Keratinocyte (primary cell): Measurements from ENCODE around the gene SKOR1.

Experiments used
- EZH2 ChIP-seq: IDR thresholded peaks from one replicate; pipeline ENCODE4 v1.6.1; 2012; ENCODE audit warnings: inconsistent platforms, mild to moderate bottlenecking, low read length, moderate library complexity
- TF ChIP-seq, protein P1 (sequence below), 3 experiments: IDR thresholded peaks in 1 of 3; conservative IDR thresholded peaks in 1 of 3; optimal IDR thresholded peaks in 1 of 3; 2 replicates in 2 of 3; 3 replicates in 1 of 3; pipeline versions ENCODE3 to v1.5.1; 2011; ENCODE audit warnings: low read length in 3 of 3, mild to moderate bottlenecking in 3 of 3, moderate library complexity in 2 of 3, control low read depth in 1 of 3, inconsistent platforms in 1 of 3; ENCODE audit not compliant: insufficient read depth in 2 of 3; ENCODE audit errors: extremely low read depth in 1 of 3

DNA sequence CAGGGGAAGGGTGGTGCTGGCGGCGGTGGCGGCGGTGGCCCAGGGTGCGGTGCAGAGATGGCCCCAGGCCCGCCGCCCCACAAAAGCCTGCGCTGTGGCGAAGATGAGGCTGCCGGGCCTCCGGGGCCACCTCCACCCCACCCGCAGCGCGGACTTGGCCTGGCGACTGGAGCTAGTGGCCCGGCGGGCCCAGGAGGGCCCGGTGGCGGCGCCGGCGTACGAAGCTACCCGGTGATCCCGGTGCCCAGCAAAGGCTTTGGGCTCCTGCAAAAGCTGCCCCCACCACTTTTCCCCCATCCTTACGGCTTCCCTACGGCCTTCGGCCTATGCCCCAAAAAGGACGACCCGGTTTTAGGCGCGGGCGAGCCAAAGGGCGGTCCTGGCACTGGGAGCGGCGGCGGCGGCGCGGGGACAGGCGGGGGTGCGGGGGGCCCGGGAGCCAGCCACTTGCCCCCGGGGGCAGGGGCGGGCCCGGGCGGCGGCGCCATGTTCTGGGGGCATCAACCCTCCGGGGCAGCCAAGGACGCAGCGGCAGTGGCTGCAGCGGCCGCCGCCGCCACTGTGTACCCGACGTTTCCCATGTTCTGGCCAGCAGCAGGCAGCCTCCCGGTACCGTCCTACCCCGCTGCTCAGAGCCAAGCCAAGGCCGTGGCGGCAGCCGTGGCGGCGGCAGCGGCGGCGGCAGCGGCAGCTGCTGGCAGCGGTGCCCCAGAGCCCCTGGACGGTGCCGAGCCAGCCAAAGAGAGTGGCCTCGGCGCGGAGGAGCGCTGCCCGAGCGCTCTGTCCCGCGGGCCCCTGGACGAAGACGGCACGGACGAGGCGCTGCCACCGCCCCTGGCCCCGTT is 1.6 kb downstream of the SKOR1 start:
- TF ChIP-seq, protein P1, sequence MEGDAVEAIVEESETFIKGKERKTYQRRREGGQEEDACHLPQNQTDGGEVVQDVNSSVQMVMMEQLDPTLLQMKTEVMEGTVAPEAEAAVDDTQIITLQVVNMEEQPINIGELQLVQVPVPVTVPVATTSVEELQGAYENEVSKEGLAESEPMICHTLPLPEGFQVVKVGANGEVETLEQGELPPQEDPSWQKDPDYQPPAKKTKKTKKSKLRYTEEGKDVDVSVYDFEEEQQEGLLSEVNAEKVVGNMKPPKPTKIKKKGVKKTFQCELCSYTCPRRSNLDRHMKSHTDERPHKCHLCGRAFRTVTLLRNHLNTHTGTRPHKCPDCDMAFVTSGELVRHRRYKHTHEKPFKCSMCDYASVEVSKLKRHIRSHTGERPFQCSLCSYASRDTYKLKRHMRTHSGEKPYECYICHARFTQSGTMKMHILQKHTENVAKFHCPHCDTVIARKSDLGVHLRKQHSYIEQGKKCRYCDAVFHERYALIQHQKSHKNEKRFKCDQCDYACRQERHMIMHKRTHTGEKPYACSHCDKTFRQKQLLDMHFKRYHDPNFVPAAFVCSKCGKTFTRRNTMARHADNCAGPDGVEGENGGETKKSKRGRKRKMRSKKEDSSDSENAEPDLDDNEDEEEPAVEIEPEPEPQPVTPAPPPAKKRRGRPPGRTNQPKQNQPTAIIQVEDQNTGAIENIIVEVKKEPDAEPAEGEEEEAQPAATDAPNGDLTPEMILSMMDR (optimal IDR thresholded peaks at IDR 0.05 in 1 of 3, IDR thresholded peaks at IDR 0.05 in 1 of 3, conservative IDR thresholded peaks at IDR 0.05 in 1 of 3; ENCODE audit: extremely low read depth in 1 of 3, insufficient read depth in 2 of 3, low read length in 3 of 3): no peak
- peak; percentile 56 for TF ChIP-seq EZH2
